ENCODE measurements around the gene DBNDD1. TPM values are rescaled to one million over a fixed set of nuclear protein-coding genes. Genes with fewer than 3 reads are reported as not detected.
"Not testable (repeated sequence)": the region's sequence is repeated elsewhere in the genome, so short reads cannot be mapped to it uniquely, and the experiment has no call there.

The DBNDD1 gene
- total RNA-seq, 1 donor from 2014 or later = 40.7 TPM

DNA sequence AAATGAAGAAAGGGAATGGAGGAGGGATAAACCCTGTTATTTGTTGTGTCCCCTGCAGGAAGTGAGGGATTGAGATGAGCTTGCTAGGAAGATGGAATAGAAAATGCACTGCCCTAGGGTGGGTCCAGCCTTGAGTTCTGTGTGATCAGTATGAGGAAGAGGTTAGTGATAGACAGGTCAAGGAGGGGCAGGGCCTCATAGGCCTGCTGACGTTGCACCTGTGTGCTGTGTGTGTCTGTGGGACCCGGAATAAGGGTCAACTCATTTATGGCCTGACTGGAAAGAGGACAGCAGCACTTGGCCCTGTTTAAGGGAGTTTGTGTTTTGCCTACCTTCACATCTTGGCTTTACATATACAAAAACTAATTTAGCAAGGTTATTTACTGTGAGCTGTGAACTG, 44.4 kb downstream of the DBNDD1 start:
- TF ChIP-seq, protein P1, sequence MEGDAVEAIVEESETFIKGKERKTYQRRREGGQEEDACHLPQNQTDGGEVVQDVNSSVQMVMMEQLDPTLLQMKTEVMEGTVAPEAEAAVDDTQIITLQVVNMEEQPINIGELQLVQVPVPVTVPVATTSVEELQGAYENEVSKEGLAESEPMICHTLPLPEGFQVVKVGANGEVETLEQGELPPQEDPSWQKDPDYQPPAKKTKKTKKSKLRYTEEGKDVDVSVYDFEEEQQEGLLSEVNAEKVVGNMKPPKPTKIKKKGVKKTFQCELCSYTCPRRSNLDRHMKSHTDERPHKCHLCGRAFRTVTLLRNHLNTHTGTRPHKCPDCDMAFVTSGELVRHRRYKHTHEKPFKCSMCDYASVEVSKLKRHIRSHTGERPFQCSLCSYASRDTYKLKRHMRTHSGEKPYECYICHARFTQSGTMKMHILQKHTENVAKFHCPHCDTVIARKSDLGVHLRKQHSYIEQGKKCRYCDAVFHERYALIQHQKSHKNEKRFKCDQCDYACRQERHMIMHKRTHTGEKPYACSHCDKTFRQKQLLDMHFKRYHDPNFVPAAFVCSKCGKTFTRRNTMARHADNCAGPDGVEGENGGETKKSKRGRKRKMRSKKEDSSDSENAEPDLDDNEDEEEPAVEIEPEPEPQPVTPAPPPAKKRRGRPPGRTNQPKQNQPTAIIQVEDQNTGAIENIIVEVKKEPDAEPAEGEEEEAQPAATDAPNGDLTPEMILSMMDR (conservative IDR thresholded peaks at IDR 0.05; ENCODE audit: low read depth, low read length) = no peak
- H3K4me3 ChIP-seq (ENCODE audit: low read depth, low read length) = no peak overlapping the region
- no peak for DNase-seq (ENCODE audit: low read depth)

DNA sequence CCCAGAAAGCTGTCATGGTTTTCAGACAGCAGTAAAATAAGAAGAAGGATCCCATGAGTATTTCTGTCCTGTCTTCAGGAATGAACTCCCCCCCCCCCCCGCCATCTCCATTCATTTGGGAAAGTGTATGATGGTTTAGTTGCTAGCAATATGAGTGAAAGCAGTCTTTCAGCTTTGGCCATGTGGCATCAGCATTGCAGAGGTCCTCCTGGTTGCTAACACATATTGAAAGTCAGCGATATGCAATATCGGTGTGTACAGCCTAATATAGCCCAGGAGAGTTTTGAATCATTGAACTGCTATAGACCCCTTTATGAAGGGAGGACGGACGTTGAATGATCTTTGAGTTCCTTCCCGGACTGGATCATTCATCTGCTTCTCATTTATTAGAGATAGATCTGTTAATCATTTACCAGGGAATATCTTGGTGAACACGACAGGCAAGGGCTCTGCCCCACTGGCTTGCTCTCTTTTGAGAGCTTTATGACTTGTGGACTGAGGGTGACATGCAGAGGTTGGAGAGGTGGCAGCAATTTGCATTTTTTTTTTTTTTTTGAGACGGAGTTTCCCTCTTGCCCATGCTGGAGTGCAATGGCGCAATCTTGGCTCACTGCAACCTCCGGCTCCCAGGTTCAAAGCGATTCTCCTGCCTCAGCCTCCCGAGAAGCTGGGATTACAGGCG, 45.5 kb downstream of the DBNDD1 start:
- TF ChIP-seq, protein P1 (conservative IDR thresholded peaks at IDR 0.05; ENCODE audit: low read depth, low read length) = no peak
- peak overlapping the region; percentile 88 for H3K4me3 ChIP-seq (ENCODE audit: low read depth, low read length)
- DNase-seq (ENCODE audit: low read depth) = no peak

DNA sequence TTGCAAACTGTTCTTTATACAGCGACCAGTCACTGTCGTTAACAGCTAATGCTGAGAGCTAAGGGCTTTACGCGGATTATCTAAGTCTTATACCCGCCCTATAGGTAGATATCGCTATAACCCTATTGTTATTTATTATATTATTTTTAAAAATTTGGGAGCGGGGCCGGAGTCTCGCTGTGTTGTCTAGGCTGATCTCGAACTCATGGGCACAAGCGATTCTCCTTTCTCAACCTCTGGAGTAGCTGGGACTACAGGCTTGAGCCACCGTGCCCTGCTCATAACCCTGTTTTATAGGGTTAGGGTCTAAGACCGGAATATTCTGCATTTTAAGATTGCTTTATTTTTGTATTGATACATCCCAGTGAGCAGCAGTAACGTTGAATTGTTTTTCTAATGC, 46.0 kb downstream of the DBNDD1 start:
- peak overlapping the region; percentile 88 for H3K4me3 ChIP-seq (ENCODE audit: low read depth, low read length)
- TF ChIP-seq, protein P1 (conservative IDR thresholded peaks at IDR 0.05; ENCODE audit: low read depth, low read length) = no peak
- DNase-seq (ENCODE audit: low read depth) = no peak

DNA sequence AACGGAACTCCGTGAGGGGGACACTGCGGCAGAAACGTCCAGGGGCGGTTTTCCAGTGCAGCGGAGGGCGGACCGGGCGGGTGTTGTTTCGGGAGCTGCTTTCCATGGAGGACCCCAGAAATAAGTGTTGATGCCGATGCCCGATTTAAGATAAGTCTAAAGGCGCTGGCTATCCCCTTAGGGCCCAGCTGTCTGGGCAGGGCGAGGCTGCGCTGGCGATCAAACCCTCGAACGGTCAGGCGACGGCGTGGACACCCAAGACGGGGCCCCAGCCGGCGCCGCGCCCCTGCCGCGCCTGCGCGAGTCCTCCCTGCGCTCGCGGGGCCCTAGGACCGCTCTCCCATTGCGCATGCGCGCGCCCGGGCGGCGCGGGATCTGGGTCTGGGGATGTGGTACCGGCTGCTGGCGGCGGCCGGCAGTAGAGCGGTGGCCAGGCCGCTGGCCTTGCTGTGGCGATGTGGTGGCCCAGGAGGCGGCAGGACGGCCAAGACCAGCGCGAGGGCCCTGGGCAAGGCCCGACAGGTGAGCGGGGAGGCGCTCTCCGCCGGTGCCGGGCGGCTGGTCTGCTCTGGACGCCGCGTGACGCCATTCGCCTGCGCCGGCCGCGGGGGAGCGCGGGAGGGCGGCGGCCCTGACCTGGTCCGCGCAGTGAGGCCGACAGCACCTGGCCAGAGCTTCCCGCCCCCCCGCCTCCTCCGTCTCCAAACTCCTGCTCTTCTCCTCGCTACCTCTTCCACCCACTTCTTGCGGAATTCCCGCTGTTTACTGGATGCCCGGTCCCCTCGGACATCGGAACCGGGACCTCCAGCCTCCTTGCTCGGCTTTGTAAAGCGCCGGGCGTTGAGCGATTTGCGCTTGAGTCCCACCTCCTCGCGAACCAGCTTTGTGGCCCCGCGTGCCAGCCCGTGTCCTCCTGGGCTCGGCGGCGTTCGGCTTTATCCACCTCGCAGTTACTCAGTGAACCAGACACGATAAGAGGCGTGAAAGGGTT, 46.7 kb downstream of the DBNDD1 start:
- TF ChIP-seq, protein P1 (conservative IDR thresholded peaks at IDR 0.05; ENCODE audit: low read depth, low read length) = no peak
- H3K4me3 ChIP-seq (ENCODE audit: low read depth, low read length) = peak overlapping the region; percentile 88
- DNase-seq (ENCODE audit: low read depth) = no peak

DNA sequence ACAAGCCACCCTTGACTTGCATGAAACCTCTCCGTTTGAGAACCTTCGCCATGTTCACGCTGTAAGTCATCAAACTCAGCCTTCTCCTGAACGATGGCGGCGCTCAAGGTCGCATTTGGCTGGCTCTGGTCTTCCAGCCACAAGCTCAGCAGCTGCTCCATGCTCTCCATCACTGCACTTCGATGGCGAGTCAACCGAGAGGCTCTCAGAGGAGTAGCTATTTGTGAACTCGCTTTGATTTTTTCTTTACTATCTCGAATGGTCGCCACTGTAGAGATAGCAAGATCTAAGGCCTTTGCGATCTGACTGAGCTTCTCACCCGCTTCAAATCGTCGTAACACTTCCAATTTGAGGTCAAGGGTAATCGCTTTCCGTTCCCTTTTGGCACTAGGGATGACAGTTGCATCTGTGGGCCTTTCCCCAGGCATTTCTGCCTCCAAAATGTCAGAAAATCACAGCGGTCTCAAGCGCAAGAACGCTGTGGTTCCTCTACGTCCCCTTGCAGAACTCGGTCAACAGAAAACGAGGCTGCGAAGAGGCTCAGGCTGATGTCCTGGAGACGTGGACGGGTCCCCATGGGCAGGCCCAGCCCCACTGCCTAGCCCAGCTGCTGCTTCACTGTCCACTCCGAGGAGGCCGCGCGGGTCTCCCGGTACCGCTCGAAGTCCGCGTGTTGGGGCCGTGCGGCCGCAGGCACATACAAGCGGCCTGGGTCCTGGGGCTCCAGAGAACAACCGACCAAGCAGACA, 47.6 kb downstream of the DBNDD1 start:
- TF ChIP-seq, protein P1 (conservative IDR thresholded peaks at IDR 0.05; ENCODE audit: low read depth, low read length) = no peak
- no peak for DNase-seq (ENCODE audit: low read depth)
- peak overlapping the region; percentile 88 for H3K4me3 ChIP-seq (ENCODE audit: low read depth, low read length)

DNA sequence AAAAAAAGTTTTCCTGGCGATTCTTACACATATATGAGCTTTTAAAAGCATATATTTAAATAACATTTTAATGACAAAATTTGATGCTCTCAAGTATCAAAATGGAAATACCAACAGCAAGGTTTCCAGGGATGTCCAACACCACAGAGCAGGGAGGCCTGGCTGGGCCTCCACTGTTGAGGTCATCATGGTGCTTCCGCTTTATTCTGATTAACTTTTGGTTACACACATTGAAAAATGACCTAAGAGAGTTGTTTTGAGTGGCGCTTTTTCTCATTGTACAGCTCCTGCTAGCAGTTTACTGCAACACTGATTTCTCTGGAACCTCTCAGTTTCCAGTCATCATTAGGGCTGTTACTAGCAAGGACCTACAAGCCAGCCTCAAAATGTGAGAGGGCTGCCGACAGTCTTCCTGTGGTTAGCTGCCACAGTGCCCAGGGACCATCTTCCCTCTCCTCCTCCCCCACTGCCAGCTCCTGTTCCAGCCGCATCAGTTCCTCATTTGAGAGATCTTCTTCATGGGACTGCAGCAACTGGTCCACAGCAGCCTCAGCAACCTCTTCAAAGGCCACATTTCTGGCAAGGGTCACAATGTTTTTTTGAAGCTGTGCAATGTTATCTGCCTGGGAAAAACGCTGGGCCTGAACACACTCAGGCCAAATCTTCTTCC, 49.4 kb downstream of the DBNDD1 start:
- TF ChIP-seq, protein P1 (conservative IDR thresholded peaks at IDR 0.05; ENCODE audit: low read depth, low read length) = no peak
- H3K4me3 ChIP-seq (ENCODE audit: low read depth, low read length) = no peak overlapping the region
- DNase-seq (ENCODE audit: low read depth) = no peak

DNA sequence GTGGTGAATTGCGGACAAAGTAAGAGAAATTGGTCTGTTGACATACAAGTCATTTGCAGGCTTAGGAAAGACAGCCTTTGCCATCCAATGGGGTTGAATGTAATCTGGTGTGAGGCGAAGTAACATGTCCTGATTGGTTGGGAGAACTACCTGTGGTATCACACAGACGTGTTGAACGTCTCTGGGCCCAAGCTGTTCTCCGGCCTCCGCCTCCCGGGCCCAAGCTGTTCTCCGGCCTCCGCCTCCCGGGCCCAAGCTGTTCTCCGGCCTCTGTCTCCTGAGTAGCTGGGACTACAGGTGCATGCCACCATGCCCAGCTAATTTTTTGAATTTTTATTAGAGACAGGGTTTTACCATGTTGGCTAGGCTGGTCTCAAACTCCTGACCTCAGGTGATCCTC, 51.2 kb downstream of the DBNDD1 start:
- not testable (repeated sequence) for DNase-seq (ENCODE audit: low read depth); H3K4me3 ChIP-seq (ENCODE audit: low read depth, low read length)

DNA sequence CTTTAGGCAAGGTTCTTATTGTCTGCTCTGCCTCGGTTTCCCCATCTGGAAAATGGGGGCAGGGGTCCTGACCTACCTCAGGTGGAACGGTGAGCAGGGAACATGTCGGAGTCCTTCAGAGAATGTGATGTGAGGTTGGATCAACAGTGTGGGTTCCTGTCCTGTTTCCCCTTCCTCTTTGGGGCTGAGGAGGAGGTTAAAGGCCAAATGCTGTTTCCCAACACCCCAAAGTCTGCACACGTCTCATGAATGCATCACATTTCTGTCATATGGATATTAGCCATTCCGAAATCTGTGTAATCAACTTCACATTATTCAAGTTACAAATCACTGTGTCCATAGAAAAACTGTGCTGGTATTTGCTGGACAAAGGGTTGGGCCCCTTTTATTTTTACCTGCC, 51.8 kb downstream of the DBNDD1 start:
- DNase-seq (ENCODE audit: low read depth); H3K4me3 ChIP-seq (ENCODE audit: low read depth, low read length): not testable (repeated sequence)

Measured in epithelial cell of proximal tubule (primary cell).